ENCODE results near the gene SUPT20H. TPM values are rescaled to one million over a fixed set of nuclear protein-coding genes. Genes with fewer than 3 reads are reported as not detected.

The SUPT20H gene
- total and polyA plus RNA-seq, 12 donors, result 17.9 to 55.2 (median 40.4) TPM

- no peak for DNase-seq
- TF ChIP-seq POLR2A (IDR thresholded peaks at IDR 0.05) (no peak), CTCF (IDR thresholded peaks at IDR 0.05) (no peak)
- H3K27ac ChIP-seq, result no peak overlapping the region
- H3K9me3 ChIP-seq (replicated peaks in 1 of 3), result no peaks in the 10 kb centered on the region
- H3K4me1 ChIP-seq (replicated peaks in 1 of 2), result peaks cover 12 to 21% of the 10 kb centered on the region in 2 donors
- 56 to 62% (median 59%) methylated on average over 6 of the region's 6 CpGs for WGBS, 4 donors
- H3K36me3 ChIP-seq (replicated peaks in 1 of 2), result peaks cover 0 to 13% of the 10 kb centered on the region in 2 donors
- intact Hi-C loops (cut with DNase I), result no loop called here
- H3K4me3 ChIP-seq, result peak overlapping the region in 1 of 4 donors; percentile 87
- H3K27me3 ChIP-seq, result no peaks in the 10 kb centered on the region
Measured at GRCh38 chr13:36997716-36998427, 61.6 kb downstream of the SUPT20H start.

GRCh38 chr13:36992362-36992761 lies 67.1 kb downstream of the SUPT20H start:
- DNase-seq, result no peak
- Histone ChIP-seq H3K36me3 (replicated peaks in 1 of 2) (peaks cover 0 to 65% of the 10 kb centered on the region in 2 donors), H3K4me1 (replicated peaks in 1 of 2) (peaks cover 0 to 1% of the 10 kb centered on the region in 2 donors), H3K4me3 (no peak overlapping the region), H3K27ac (no peak overlapping the region), H3K9me3 (replicated peaks in 1 of 3) (no peaks in the 10 kb centered on the region), H3K27me3 (no peaks in the 10 kb centered on the region)
- WGBS, 4 donors, result 93 to 98% (median 95%) methylated on average over 4 of the region's 4 CpGs
- TF ChIP-seq CTCF (IDR thresholded peaks at IDR 0.05) (no peak), POLR2A (IDR thresholded peaks at IDR 0.05) (no peak)
- intact Hi-C loops (cut with DNase I), result no loop called here

GRCh38 chr13:36986462-36987240 lies 72.8 kb downstream of the SUPT20H start:
- H3K4me1 ChIP-seq (replicated peaks in 1 of 2), result no peaks in the 10 kb centered on the region
- no peak overlapping the region for H3K27ac ChIP-seq
- H3K36me3 ChIP-seq (replicated peaks in 1 of 2), result peaks cover 0 to 85% of the 10 kb centered on the region in 2 donors
- TF ChIP-seq POLR2A (IDR thresholded peaks at IDR 0.05) (no peak), CTCF (IDR thresholded peaks at IDR 0.05) (no peak)
- no peaks in the 10 kb centered on the region for H3K27me3 ChIP-seq
- WGBS, 4 donors, result 84 to 94% (median 86%) methylated on average over 2 of the region's 2 CpGs
- no peak for DNase-seq
- intact Hi-C loops (cut with DNase I), result no loop called here
- no peaks in the 10 kb centered on the region for H3K9me3 ChIP-seq (replicated peaks in 1 of 3)
- no peak overlapping the region for H3K4me3 ChIP-seq

- H3K36me3 ChIP-seq (replicated peaks in 1 of 2), result peaks cover 0 to 42% of the 10 kb centered on the region in 2 donors
- 28 to 31% (median 30%) methylated on average over 6 of the region's 6 CpGs for WGBS, 4 donors
Measured at GRCh38 chr13:36981156-36981743, 78.2 kb downstream of the SUPT20H start.

More at GRCh38 chr13:36981156-36981743, 78.2 kb downstream of the SUPT20H start:
- TF ChIP-seq POLR2A (IDR thresholded peaks at IDR 0.05) (no peak), CTCF (IDR thresholded peaks at IDR 0.05) (peak; percentile 34 to 63 (median 48))
- Histone ChIP-seq H3K27ac (no peak overlapping the region), H3K4me3 (no peak overlapping the region), H3K4me1 (replicated peaks in 1 of 2) (no peaks in the 10 kb centered on the region), H3K9me3 (replicated peaks in 1 of 3) (no peaks in the 10 kb centered on the region), H3K27me3 (no peaks in the 10 kb centered on the region)
- no peak for DNase-seq
- intact Hi-C loops (cut with DNase I), result no loop called here

All from adrenal gland (tissue), 12 donors.